GDM1 (cell line): ENCODE measurements around the gene TWSG1.
"Not testable (repeated sequence)": the region's sequence is repeated elsewhere in the genome, so short reads cannot be mapped to it uniquely, and the experiment has no call there.

ENCODE experiments used
- DNase-seq: peaks from one replicate; lab custom pipeline; 2025; lab: John Stamatoyannopoulos, UW

TWSG1 gene

GRCh38 chr18:9426753-9427152 lies 92.2 kb downstream of the TWSG1 start:
- no peak for DNase-seq

- no peak for DNase-seq
These were observed 93.7 kb downstream of the TWSG1 start for GRCh38 chr18:9428301-9428706.

- no peak for DNase-seq
These were observed 94.5 kb downstream of the TWSG1 start for GRCh38 chr18:9428862-9429661.

GRCh38 chr18:9429662-9429993 lies 95.1 kb downstream of the TWSG1 start:
- no peak for DNase-seq

- DNase-seq = not testable (repeated sequence)
These were observed 95.7 kb downstream of the TWSG1 start for GRCh38 chr18:9430315-9430714.

- DNase-seq = no peak
These were observed 96.7 kb downstream of the TWSG1 start for GRCh38 chr18:9431296-9431695.

GRCh38 chr18:9433122-9433521 lies 98.5 kb downstream of the TWSG1 start:
- DNase-seq = not testable (repeated sequence)

GRCh38 chr18:9433671-9434121 lies 99.1 kb downstream of the TWSG1 start:
- DNase-seq = no peak

GRCh38 chr18:9434122-9434701 lies 99.6 kb downstream of the TWSG1 start:
- no peak for DNase-seq

- DNase-seq = no peak
These were observed 100.5 kb downstream of the TWSG1 start for GRCh38 chr18:9435041-9435440.

GRCh38 chr18:9436206-9436929 lies 101.8 kb downstream of the TWSG1 start:
- DNase-seq = no peak

GRCh38 chr18:9437021-9437437 lies 102.5 kb downstream of the TWSG1 start:
- no peak for DNase-seq

GRCh38 chr18:9437672-9438071 lies 103.1 kb downstream of the TWSG1 start:
- no peak for DNase-seq

- no peak for DNase-seq
These were observed 106.5 kb downstream of the TWSG1 start for GRCh38 chr18:9441061-9441460.

- no peak for DNase-seq
These were observed 110.0 kb downstream of the TWSG1 start for GRCh38 chr18:9444549-9444948.

- no peak for DNase-seq
These were observed 112.3 kb downstream of the TWSG1 start for GRCh38 chr18:9446839-9447238.

GRCh38 chr18:9447334-9447733 lies 112.8 kb downstream of the TWSG1 start:
- no peak for DNase-seq

- no peak for DNase-seq
These were observed 115.2 kb downstream of the TWSG1 start for GRCh38 chr18:9449600-9450414.

GRCh38 chr18:9450920-9451319 lies 116.3 kb downstream of the TWSG1 start:
- DNase-seq = not testable (repeated sequence)
